A673 (cell line): ENCODE results near the gene STKLD1.

Experiments used
- CTCF ChIP-seq: fragments of 300-800, 200-600 bp; sonication (generic); conservative IDR thresholded peaks from 2 replicates; pipeline ENCODE4 v1.5.1; 2017; ENCODE audit warnings: low read depth, mild to moderate bottlenecking, antibody characterized with exemption, low read length, moderate library complexity, mixed read lengths
- EZH2 ChIP-seq: fragments of 200-600 bp; sonication (generic); IDR thresholded peaks from 2 replicates; pipeline ENCODE4 v1.6.1; 2017; ENCODE audit warnings: borderline replicate concordance, low read depth, mild to moderate bottlenecking, mixed read lengths, antibody characterized with exemption, low read length; ENCODE audit not compliant: poor library complexity, severe bottlenecking

- TF ChIP-seq CTCF (no peak), EZH2 (no peak)
Measured at GRCh38 chr9:133352635-133353340, 23.4 kb upstream of the STKLD1 start.
